Endothelial cell (in vitro differentiated cells): ENCODE measurements around the gene RAB5IF. TPM values are rescaled to one million over a fixed set of nuclear protein-coding genes. Genes with fewer than 3 reads are reported as not detected.

Experiments
- DNase-seq: peaks from one replicate; pipeline ENCODE4 v3.0.0; 2021; ENCODE audit warnings: low spot score
- H3K27ac Mint-ChIP-seq: one replicate; pipeline ENCODE4 v1.8.0; 2021; ENCODE audit warnings: mixed read lengths, inconsistent platforms; ENCODE audit not compliant: unreplicated experiment
- H3K27me3 Mint-ChIP-seq: one replicate; pipeline ENCODE4 v1.8.0; 2021; ENCODE audit warnings: mild to moderate bottlenecking, moderate library complexity, mixed read lengths, inconsistent platforms; ENCODE audit not compliant: unreplicated experiment
- H3K36me3 Mint-ChIP-seq: one replicate; pipeline ENCODE4 v1.8.0; 2021; ENCODE audit warnings: mild to moderate bottlenecking, low read depth, mixed read lengths, inconsistent platforms; ENCODE audit not compliant: unreplicated experiment
- H3K4me1 Mint-ChIP-seq: one replicate; pipeline ENCODE4 v1.8.0; 2021; ENCODE audit warnings: mild to moderate bottlenecking, mixed read lengths, inconsistent platforms; ENCODE audit not compliant: unreplicated experiment
- H3K4me3 Mint-ChIP-seq: one replicate; pipeline ENCODE4 v1.8.0; 2021; ENCODE audit warnings: mild to moderate bottlenecking, mixed read lengths, inconsistent platforms; ENCODE audit not compliant: unreplicated experiment
- H3K9me3 Mint-ChIP-seq: one replicate; pipeline ENCODE4 v1.8.0; 2021; ENCODE audit warnings: mixed read lengths, inconsistent platforms; ENCODE audit not compliant: unreplicated experiment
- total RNA-seq: library from RNA; stranded (reverse); fragmentation: NEBNext Ultra II Directional; extraction: Animal tissue kit (Norgen Biotek cat#: 25700); gene quantifications from one replicate; pipeline ENCODE4 v1.2.1, GENCODE V29; 2021; ENCODE audit not compliant: unreplicated experiment
- TF ChIP-seq, protein P1 (sequence below): fragments of 200-600 bp; sonication (generic); IDR thresholded peaks from one replicate; pipeline ENCODE4 v1.5.0; 2021; ENCODE audit warnings: antibody characterized with exemption; ENCODE audit not compliant: unreplicated experiment

Gene RAB5IF
- total RNA-seq, 1 donor from 2014 or later, result 112 TPM

- peaks cover 1% of the 10 kb centered on the region for H3K27me3 Mint-ChIP-seq
- no peaks in the 10 kb centered on the region for H3K36me3 Mint-ChIP-seq
- no peaks in the 10 kb centered on the region for H3K9me3 Mint-ChIP-seq
- TF ChIP-seq, protein P1, sequence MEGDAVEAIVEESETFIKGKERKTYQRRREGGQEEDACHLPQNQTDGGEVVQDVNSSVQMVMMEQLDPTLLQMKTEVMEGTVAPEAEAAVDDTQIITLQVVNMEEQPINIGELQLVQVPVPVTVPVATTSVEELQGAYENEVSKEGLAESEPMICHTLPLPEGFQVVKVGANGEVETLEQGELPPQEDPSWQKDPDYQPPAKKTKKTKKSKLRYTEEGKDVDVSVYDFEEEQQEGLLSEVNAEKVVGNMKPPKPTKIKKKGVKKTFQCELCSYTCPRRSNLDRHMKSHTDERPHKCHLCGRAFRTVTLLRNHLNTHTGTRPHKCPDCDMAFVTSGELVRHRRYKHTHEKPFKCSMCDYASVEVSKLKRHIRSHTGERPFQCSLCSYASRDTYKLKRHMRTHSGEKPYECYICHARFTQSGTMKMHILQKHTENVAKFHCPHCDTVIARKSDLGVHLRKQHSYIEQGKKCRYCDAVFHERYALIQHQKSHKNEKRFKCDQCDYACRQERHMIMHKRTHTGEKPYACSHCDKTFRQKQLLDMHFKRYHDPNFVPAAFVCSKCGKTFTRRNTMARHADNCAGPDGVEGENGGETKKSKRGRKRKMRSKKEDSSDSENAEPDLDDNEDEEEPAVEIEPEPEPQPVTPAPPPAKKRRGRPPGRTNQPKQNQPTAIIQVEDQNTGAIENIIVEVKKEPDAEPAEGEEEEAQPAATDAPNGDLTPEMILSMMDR, result no peak
- H3K27ac Mint-ChIP-seq, result no peak overlapping the region
- no peak overlapping the region for H3K4me3 Mint-ChIP-seq
- peaks cover 6% of the 10 kb centered on the region for H3K4me1 Mint-ChIP-seq
- DNase-seq, result no peak
Measured at GRCh38 chr20:36620917-36621316, 15.3 kb downstream of the RAB5IF start.

DNA sequence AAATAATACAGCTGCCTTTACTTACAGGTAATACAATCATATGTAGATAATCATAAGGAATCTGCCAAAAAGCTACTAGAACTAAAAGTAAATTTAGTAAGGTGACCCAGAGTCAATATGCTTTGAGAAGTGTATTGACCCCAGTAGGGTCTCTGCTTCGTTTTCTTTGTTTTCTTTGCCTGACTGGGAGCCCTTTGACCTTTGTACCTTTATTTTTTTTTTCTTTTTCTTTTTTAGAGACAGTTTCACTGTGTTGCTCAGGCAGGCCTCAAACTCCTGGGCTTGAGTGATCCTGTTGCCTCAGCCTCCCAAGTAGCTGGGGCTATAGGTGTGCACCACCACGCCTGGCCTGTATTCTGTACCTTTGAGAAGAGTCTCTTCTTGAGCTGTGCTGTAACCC, 17.9 kb downstream of the RAB5IF start:
- Mint-ChIP-seq H3K9me3 (no peaks in the 10 kb centered on the region), H3K36me3 (no peaks in the 10 kb centered on the region), H3K27ac (no peak overlapping the region), H3K27me3 (peaks cover 1% of the 10 kb centered on the region), H3K4me3 (no peak overlapping the region), H3K4me1 (peaks cover 6% of the 10 kb centered on the region)
- no peak for DNase-seq
- TF ChIP-seq, protein P1, result no peak

DNA sequence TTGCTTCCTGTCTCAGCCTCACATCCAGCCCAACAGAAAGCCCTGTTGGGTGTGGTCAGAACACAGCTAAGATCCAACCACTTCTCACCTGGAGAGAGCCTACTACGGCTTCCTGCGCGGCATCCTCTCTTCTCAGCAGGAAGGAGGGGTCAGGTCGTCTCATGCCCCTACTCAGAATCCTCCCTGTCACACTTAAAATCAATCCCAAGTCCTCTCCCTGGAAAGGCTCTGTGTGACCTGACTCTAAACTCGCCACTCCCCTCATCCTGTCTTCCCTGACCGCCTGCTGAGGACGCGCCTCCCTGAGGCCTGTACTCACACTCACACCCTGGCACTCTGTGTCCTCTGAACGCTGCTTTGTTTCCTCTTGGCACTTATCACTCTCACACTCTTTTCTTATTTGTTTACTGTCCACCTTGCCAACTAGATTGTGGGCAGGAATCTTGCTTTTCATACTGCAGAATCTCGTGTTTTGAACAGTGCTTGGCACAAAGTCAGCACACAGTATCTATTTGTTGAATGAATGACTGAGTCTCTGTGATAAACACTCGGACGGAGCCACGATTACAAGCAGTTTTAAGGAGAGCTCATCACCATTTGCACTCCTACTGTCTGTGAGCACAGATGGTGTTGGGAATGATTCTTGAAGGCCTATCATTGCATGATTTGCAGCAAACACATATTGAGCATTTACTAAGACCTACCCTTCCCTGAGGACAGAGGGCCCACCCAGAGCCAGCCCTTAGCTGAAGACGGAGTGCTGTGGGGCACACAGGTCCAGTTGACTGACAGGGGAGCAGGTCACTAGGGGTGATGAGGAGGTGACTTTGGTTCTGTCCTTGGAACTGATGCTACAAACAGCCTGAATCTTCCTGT, 18.7 kb downstream of the RAB5IF start:
- H3K27ac Mint-ChIP-seq, result peak overlapping the region; percentile 6
- peaks cover 6% of the 10 kb centered on the region for H3K4me1 Mint-ChIP-seq
- peaks cover 1% of the 10 kb centered on the region for H3K27me3 Mint-ChIP-seq
- TF ChIP-seq, protein P1, result no peak
- no peaks in the 10 kb centered on the region for H3K36me3 Mint-ChIP-seq
- DNase-seq, result no peak
- no peaks in the 10 kb centered on the region for H3K9me3 Mint-ChIP-seq
- H3K4me3 Mint-ChIP-seq, result no peak overlapping the region

- DNase-seq, result no peak
- Mint-ChIP-seq H3K4me1 (peaks cover 9% of the 10 kb centered on the region), H3K9me3 (no peaks in the 10 kb centered on the region), H3K4me3 (no peak overlapping the region), H3K27me3 (peaks cover 1% of the 10 kb centered on the region), H3K27ac (peak overlapping the region; percentile 86), H3K36me3 (no peaks in the 10 kb centered on the region)
- TF ChIP-seq, protein P1, result no peak
Measured at GRCh38 chr20:36624944-36625324, 19.4 kb downstream of the RAB5IF start.

GRCh38 chr20:36628076-36628475, 22.5 kb downstream of the RAB5IF start:
- H3K4me1 Mint-ChIP-seq, result peaks cover 17% of the 10 kb centered on the region
- DNase-seq, result no peak
- H3K36me3 Mint-ChIP-seq, result no peaks in the 10 kb centered on the region
- H3K4me3 Mint-ChIP-seq, result no peak overlapping the region
- no peak overlapping the region for H3K27ac Mint-ChIP-seq
- no peaks in the 10 kb centered on the region for H3K9me3 Mint-ChIP-seq
- peaks cover 1% of the 10 kb centered on the region for H3K27me3 Mint-ChIP-seq
- TF ChIP-seq, protein P1, result no peak
